HG03575 (cell line): ENCODE results near the gene KREMEN1.
"Not testable (repeated sequence)": the region's sequence is repeated elsewhere in the genome, so short reads cannot be mapped to it uniquely, and the experiment has no call there.

Experiments used
- ATAC-seq: cut with Tn5 transposase; IDR thresholded peaks from one replicate; pipeline ENCODE4 v1.9.1; 2021; ENCODE audit not compliant: unreplicated experiment, insufficient number of reproducible peaks, low FRiP score; ENCODE audit errors: extremely low read depth

The KREMEN1 gene, protein sequence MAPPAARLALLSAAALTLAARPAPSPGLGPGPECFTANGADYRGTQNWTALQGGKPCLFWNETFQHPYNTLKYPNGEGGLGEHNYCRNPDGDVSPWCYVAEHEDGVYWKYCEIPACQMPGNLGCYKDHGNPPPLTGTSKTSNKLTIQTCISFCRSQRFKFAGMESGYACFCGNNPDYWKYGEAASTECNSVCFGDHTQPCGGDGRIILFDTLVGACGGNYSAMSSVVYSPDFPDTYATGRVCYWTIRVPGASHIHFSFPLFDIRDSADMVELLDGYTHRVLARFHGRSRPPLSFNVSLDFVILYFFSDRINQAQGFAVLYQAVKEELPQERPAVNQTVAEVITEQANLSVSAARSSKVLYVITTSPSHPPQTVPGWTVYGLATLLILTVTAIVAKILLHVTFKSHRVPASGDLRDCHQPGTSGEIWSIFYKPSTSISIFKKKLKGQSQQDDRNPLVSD

DNA sequence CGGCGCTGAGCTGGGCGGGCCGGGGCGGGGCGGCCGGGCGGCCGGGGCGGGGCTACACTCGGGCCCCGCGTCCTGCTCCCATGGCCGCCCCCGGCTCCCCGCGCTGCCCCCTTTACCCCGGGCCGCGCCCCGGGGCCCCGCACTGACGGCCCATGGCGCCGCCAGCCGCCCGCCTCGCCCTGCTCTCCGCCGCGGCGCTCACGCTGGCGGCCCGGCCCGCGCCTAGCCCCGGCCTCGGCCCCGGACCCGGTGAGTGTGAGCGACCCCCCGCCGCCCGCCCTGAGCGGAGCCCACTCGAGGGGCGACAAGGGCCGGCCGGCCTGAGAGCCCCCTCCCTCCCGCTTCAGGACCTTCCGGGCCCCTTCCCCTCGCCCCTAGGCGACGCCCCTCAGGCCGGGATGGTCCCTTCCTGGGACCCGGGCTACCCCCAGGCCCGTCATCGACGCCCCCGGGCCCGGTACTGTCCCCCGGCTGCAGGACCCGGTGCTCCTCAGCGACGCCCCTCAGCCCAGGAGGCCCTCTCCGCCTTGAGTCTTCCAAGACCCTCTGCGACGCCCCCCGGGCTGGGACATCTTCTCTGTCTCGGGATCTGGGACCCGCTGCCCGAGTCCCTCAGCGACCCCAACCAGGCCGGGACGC, at the start of gene KREMEN1:
KREMEN1 (plus strand) TSS at position 57 of the 639 bp plus-strand sequence; CDS start at position 153, 96 bp downstream.
- no peak for ATAC-seq

DNA sequence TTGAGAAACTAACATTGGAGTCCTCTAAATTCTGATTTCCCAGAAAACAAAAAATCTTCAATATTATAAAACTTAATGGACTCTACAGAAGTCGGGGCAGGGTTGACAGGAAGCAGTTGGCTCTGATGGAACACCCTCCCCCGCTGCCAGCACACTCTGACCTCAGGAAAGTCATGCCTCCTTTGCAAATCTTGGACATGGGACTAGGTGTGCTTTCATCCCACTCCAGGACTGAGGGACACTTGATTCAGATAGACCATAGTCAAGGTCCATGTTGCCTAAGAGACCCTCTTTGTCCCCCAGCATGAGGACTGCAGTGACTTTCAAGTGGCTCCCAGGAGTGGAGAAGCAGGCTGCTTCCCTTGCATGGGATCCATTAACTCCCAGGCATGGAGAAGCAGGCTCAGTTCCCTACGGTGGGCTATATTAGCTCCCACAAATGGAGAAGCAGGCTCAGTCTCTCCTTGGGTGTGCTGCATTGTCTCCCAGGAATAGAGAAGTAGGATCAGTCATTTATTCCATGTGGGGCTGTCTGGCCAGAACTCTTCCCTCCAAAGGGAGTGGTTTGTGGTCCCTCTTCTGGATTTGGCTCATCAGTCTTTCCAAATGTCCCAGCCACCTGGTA, 49.6 kb upstream of the KREMEN1 start:
- no peak for ATAC-seq

DNA sequence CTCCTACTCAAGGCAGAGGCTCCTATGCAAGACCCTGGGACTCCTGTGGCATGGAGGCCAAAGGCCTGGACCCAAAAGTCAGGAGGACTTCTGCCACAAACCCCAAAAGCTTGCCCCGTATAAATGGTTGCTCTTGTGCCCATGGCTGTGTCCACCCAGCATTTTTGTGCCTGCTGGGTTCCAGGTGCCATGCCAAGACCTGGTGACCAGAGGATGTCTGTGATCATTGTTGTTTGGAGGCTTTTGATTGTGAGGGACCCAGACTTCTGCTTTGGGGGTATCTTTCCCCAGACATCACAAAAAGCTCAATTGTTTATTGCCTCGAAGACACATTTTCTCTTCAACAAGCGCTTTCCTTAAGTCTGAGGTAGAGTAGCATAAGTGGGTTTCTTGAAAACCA, 46.3 kb upstream of the KREMEN1 start:
- ATAC-seq = no peak

DNA sequence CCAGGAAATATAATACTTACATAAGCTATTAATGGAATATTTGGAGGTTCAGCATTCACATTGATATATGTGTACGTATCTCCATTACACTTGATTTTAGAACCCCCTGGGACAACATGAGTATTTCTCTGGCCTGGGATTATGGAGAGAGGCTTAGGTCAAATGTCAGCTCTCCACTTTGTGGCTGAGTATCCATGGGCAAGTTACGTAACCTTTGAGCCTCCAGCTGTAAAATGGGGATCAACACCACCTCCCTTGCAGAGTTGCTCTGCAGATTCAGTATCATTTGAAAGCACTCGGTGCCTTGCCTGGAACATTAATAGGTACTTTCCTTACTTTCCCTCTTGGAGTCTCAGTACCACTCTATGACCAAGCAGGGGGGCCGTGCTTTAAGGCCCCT, 44.4 kb upstream of the KREMEN1 start:
- no peak for ATAC-seq

DNA sequence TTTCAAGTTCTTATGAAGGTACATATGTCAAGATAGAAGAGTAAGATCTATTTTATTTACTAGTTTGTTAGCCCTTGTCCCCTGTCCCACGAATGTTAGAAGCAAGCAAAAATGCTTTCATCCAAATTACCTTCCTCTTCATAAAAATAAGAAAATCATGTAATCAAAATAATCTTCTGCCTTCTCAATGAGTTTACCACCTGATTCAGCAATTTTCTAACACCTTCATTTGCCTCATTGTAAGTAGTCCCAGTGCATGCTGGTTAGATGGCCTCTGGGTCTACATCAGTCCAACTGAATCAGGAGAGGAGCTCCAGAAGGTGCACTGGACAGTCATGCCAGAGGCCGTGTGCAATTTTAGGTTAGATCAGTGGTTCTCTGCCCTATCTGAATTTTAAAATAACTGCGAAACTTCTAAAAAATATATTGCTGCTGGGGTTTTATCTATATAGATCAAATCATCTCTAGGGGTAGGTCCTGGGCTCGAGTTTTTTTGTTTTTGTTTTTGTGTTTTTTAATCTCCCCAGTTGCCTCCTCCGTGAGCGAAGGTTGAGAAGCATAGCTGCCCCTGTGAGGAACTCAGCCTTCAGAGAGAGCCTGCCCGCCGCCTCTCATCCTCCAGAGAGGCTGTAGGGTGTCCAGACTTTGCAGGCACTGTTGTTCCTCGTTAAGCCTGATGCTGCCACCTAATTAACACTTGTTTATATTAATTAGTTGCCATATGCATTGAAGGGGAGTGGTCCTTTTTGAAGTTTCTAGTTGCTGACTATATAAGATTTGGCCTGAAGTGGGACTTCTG, 43.4 kb upstream of the KREMEN1 start:
- ATAC-seq = no peak

DNA sequence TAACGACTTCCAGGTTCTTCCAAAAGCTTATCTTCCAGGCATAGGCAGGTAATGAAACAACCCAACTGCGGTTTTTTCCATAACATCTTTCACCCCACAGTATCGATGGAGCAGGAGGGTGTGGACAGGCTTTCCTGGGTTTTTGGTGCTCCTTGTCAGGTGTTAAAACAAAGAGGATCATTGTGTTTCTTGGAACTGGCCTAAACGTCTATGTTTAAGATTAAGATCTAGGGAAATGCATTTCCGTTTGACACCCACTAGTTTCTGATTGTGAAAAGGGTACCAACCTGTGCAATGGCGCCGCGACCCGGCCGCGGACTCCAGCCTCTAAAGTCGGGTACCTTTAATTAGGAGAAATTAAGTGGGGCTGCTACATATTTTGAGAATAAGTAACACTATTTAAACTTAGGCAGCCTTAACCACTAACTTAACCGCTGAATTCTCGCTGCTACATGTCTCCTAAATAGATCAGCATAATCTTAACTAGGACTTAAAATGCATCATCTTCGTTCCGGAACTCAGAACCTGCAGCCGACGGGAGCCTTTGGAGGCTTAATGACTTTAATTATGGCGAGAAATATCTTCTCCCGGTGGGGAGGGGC, 42.7 kb upstream of the KREMEN1 start:
- no peak for ATAC-seq

DNA sequence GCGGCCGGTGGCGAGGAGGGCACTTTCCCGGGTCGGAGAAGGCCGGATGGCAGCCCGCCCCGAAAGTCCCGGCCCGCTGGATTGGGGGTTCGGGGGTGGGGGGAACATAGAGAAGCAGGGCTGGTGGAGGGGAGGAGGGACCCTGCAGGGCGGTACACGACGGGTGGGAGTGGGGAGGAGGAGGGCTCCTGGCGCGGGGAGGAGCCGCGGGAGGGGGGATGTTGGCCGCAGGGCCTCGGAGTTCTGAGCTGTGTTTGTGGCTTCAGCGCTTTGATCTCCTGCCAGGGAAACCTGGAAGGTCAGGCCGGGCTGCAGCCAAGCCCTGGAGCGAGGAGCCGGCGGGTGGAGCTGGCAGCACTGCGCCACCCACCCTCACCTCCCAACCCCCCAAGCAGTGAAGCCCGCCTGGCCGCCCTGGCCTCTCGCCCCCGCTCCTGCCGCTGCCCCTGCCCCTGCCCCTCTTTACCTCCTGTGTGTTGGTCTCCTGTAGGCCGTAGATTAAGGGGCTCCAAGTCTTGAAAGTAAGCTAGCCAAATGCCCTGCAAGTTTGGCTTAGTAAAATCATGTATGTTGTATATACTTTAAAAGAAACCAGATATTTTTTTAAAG, 42.1 kb upstream of the KREMEN1 start:
- ATAC-seq = no peak

DNA sequence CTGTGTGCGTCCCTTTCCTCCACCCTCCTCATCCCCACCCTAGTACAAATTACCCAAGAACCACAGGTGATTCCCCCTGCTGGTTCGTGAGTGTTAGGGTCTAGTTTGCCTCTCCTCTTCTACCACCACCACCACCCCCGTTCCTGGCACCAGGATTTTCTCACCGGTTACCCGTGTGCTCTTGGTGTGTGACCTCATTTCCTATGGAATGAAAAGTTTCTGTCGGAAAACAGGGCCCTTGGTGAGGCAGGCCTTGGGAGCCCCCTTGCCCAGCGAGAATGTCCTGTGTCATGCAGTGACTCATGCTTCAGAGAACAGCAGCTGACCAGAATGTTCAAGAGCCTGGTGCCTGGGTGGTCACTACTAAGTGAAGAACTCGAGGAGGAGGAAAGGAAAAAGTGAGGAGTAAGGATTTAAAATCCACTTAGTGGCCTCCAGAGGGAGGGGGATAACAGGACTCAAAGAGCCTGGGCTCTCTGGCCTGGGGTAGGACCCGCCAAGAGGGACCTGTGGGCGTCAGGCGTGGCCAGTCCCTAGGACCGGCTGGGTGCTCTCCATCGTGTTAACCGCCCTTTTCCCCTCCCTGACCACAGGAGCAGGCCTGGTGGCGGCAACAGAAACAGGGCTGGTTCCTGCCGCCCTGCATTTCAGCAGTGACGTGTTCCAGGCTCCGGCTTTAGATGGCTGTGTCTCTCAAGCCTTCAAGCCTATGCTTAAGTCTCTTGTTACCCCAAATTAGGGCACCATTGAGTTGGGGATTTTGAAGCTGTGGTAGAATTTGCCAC, 41.4 kb upstream of the KREMEN1 start:
- no peak for ATAC-seq

DNA sequence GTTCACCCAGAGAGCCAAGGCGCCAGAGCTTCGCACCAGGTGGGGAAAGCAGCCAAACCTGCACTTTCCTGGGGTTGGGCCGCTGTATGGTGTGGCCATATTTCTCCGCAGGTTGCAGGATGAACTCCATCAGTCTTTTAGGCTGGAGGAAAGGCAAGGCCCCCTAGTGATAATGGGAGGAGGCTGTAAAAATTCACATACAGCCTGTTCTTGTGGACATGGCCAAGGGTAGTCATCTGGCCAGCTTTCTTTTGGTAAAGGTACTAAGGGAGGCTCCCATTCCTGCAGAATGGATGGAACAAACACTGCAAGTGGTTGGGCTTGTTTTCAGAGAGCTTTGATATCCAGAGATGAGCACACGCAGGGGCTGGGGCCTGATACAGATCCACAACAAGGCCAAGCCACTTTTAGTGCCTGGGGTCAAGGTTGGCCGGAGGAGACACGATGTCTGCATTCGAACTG, 40.8 kb upstream of the KREMEN1 start:
- ATAC-seq = no peak

DNA sequence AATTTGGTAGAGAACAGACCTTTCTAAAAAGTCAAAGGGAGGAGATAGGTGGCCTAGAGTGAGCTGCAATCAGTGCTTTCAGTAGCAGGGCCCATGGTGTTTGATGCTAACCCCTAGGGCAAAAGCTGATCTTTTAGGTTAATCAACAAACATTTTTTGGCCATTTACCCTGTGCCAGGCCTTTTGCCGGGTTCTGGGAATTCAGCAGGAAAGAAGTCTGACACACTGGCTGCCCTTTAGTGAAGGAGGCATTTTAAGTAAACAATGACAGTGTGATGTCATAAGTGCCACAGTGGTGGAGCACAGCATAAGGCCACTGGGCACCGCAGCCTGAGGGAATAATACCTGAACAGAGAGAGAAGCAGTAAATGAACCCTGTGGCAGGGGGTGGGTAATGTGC, 40.3 kb upstream of the KREMEN1 start:
- no peak for ATAC-seq

DNA sequence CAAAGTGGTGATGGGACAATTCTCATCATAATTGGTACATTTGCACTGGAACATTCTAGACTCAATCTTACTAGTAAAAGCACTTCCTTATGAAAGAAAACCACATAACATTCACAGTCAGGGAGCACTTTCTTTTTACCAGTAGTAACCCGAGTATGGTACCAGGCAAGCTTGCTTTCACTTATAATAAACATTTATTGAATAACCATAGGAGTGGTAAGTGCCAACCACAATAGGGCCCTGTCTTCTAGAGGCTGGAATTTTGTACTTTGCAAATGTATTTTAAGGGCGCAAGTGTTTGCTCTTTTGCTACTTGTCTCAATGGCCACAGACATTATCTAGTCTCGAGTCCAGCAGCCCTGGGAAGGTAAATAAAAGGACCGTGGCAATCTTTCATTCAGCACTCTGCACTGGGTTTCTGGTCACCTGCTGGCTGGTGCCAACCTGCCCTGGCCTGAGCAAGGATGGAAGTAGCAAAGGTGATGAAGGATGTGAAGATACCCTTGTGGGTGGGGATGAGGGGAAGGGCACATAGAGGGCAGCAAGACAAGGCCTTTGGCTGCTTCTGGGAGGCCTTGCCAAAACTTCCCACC, 35.4 kb upstream of the KREMEN1 start:
- ATAC-seq = no peak

DNA sequence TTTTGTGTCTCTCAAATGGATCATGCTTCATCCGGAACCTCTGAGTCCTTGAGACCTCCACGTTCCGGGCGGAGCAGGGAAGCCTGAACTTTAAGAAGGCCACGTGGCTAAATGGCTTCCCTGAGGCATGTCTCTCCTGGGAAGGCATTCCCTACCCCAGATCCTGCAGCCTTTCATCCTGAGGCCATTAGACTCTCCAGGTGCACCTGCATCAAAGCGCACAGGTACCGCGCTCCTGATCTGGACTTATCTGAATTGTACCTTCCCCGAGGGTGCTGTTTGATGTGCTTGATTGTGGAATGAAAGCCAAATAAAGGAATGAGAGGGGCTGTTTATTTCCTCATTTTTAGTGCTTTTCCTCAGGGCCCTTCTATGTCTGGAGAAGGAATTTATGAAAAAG, 33.7 kb upstream of the KREMEN1 start:
- ATAC-seq = no peak

DNA sequence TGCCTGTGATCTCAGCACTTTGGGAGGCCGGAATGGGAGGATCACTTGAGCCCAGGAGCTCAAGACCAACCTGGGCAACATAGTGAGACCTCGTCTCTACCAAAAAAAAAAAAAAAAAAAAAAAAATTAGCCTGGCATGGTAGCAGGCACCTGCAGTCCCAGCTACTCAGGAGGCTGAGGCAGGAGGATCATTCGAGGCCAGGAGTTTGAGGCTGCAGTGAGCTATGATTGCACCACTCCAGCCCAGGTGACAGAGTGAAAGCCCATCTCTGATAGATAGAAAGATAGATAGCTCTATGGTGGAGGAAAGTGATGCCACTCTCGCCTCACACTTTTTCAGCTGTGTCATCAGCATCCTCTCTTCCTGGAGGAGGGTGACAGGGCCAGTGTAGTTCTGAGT, 33.2 kb upstream of the KREMEN1 start:
- not testable (repeated sequence) for ATAC-seq

DNA sequence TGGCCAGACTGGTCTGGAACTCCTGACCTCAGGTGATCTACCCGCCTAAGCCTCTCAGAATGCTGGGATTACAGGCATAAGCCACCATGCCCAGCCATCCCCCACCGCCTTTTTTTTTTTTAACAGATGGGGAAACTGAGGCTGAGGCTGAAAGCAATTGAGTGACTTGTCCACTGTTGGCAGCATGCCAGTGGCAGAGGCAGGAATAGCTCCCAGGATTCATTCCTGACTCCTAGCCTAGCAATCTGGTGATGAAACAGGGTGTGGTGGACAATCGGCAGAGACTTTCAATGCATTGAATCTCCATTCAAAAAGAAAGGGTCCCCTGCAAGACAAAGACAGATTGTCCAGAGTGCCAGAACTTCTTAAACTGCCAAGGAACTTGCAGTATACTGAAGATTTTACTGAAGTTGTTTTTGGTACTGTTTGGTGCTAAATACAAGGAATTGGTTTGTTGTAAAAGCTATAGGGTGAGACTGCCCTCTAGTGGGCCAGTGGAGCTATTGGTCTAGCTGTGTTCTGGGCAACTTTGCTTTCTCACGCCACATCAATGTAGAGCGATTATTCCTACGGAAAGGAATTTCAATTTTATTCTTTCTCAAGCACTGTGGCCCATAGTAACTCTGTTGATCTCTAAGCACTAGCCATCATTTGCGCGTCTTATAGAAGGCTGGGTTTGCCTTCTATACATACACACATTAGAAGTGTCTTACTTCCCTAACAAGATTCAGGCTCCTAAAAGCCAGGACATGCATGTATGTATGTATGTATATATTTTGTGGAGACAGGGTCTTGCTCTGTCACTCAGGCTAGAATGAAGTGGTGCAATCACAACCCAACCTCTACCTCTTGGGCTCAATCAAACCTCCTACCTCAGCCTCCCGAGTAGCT, 32.2 kb upstream of the KREMEN1 start:
- ATAC-seq = no peak

DNA sequence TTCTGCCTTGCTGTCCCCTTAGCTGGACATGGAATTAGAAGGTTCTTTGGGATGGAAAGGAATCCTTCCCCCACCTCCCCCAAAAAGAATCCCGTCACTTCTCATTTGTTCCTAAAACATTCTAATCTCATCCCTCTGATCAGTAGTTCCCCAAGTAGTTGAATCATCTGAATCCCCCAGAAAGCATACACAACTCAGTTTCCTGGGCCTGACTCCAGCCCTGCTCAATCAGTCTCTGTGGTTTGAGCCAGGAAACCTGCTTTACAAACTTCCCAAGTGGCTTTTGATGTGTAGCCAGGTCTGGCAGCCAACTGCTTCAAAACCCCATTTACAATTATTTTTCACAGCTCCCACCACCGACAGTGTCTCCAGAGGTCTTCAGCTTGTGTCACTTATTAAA, 31.4 kb upstream of the KREMEN1 start:
- no peak for ATAC-seq

DNA sequence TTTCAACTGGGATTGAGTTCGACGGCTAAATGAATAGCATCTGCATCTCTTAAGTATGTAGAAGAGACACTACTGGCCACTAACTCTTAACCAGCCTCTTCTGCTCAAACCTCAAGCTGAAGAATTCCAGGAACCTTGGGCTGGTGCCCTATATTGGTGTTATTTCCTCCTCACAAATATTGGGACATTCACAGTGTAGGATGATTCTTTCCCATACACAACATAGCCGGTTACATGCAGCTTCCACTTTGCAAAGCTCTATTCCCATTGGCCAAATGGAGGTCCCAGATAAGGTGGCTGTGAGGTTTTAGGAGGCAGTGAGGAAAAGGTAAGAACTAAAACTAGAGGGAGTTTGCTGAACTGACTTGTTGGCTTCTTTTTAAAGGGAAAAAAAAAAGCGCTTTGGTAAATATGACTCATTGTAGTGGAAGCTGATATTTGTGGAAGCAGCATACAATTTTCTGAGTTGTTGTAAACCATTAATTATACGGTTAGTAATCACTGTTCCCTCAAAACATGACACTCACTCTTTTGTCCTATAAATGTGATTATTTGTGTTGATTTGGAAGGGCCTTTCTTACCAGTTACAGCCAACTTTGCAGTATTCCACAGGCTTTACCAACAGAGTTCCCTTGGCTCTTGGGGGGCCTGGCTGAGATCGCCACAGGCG, 28.8 kb upstream of the KREMEN1 start:
- ATAC-seq = no peak
